ENCODE results near the gene AEBP2. TPM values are rescaled to one million over a fixed set of nuclear protein-coding genes. Genes with fewer than 3 reads are reported as not detected.

AEBP2 gene
- total and polyA plus RNA-seq, 9 of the 15 experiments (the other 6 are each of a cell fraction or from before 2014, with no cell fraction given) = 5.7 to 43.7 (median 10.3) TPM

- no peak overlapping the region for H2AFZ ChIP-seq (ENCODE audit: low read depth, low read length)
- POLR2A ChIA-PET = no interaction called here
- CTCF ChIA-PET (ENCODE audit: low intra/inter-chr PET ratio) = no interaction called here
- ATAC-seq (no peak), FAIRE-seq (no peak), DNase-seq (ENCODE audit: extremely low read depth in 1 of 4, low spot score in 3 of 4) (no peak)
- 18% methylated on average over 4 of the region's 4 CpGs for WGBS (ENCODE audit: insufficient coverage, low coverage, missing lambda C conversion rate)
- intact Hi-C loops (cut with micrococcal nuclease) (no loop called here), in situ Hi-C loops (cut with MboI) (no loop called here)
- no peaks in the 10 kb centered on the region for H4K20me1 ChIP-seq (replicated peaks; ENCODE audit: control insufficient read depth, insufficient read depth, low read length)
- H3K9me1 ChIP-seq (ENCODE audit: control insufficient read depth, insufficient read depth, low read length) = no peaks in the 10 kb centered on the region
- H3K27ac ChIP-seq (ENCODE audit: extremely low read depth, low read depth, low read length) = no peak overlapping the region
- no peak overlapping the region for H3K9ac ChIP-seq (ENCODE audit: insufficient read depth in 1 of 2, low read depth in 2 of 2, low read length in 2 of 2)
- H3K36me3 ChIP-seq (ENCODE audit: control insufficient read depth, insufficient read depth, low read length) = no peaks in the 10 kb centered on the region
- no TSS peak for BruUV-seq (replicated peaks)
- H3K27me3 ChIP-seq (ENCODE audit: control insufficient read depth in 2 of 2, insufficient read depth in 2 of 2, low read length in 2 of 2) = no peaks in the 10 kb centered on the region; a peak in 1 of 5 replicates
- H3K4me3 ChIP-seq = no peak overlapping the region
- H3K9me3 ChIP-seq (replicated peaks; ENCODE audit: control insufficient read depth, insufficient read depth, low read depth, low read length) = no peaks in the 10 kb centered on the region
- TF ChIP-seq PRPF4 (IDR thresholded peaks at IDR 0.05; ENCODE audit: insufficient read depth, low read depth, low read length, poor library complexity, severe bottlenecking) (no peak), XRCC3 (IDR thresholded peaks at IDR 0.05) (no peak), EP300 (IDR thresholded peaks at IDR 0.05; ENCODE audit: low read length) (no peak), JUN (IDR thresholded peaks at IDR 0.05; ENCODE audit: borderline replicate concordance, low read depth, low read length) (no peak), JUN (CRISPR knock-in tag; IDR thresholded peaks at IDR 0.05; ENCODE audit: borderline replicate concordance) (no peak), POLR3G (IDR thresholded peaks at IDR 0.05; ENCODE audit: extremely low read depth, insufficient read length, insufficient replicate concordance) (no peak), IRF9 (tag; IDR thresholded peaks at IDR 0.05) (no peak), FOXK1 (CRISPR knock-in tag; IDR thresholded peaks at IDR 0.05; ENCODE audit: borderline replicate concordance) (no peak), GABPB1 (CRISPR knock-in tag; IDR thresholded peaks at IDR 0.05) (no peak), ZNF280B (CRISPR knock-in tag; IDR thresholded peaks at IDR 0.05) (no peak), ZNF76 (CRISPR knock-in tag; IDR thresholded peaks at IDR 0.05; ENCODE audit: borderline replicate concordance) (no peak), TCFL5 (CRISPR knock-in tag; conservative IDR thresholded peaks at IDR 0.05) (no peak), ZNF707 (CRISPR knock-in tag; conservative IDR thresholded peaks at IDR 0.05) (no peak), NR1H2 (CRISPR knock-in tag; IDR thresholded peaks at IDR 0.05) (no peak), NCOA6 (IDR thresholded peaks at IDR 0.05) (no peak), PREB (CRISPR knock-in tag; IDR thresholded peaks at IDR 0.05) (no peak), NFE2 (IDR thresholded peaks at IDR 0.05; ENCODE audit: low read depth) (no peak), TAF7 (tag; IDR thresholded peaks at IDR 0.05) (no peak)
- no peak overlapping the region for H3K4me2 ChIP-seq (ENCODE audit: insufficient read depth, low read length)
- no peaks in the 10 kb centered on the region for H3K4me1 ChIP-seq (replicated peaks in 1 of 2; ENCODE audit: control insufficient read depth in 2 of 2, insufficient read depth in 2 of 2, low read length in 2 of 2)
- H3K79me2 ChIP-seq (ENCODE audit: control insufficient read depth, insufficient read depth, low read length) = no peaks in the 10 kb centered on the region
Observed at GRCh38 chr12:19548834-19549233, 109.5 kb downstream of the AEBP2 start.

Data from K562 (cell line).